A549 (cell line): ENCODE measurements around the gene XYLB. TPM values are rescaled to one million over a fixed set of nuclear protein-coding genes. Genes with fewer than 3 reads are reported as not detected.

Experiments
- ATAC-seq, 2 experiments: fragments of 200-7000 bp in 1 of 2; fragments of >200 bp in 1 of 2; cut with Nextera tagmentation in 1 of 2; cut with Tn5 transposase in 1 of 2; 3 replicates each; pipeline versions ENCODE4 v1.8.0 to v1.9.1; 2018 to 2020; ENCODE audit warnings: mild to moderate bottlenecking in 1 of 2, moderate library complexity in 1 of 2
- CTCF ChIA-PET: fragments of 300-600 bp; sonication (Branson Sonifier 250); formaldehyde crosslinking; extraction: SDS; loops from one replicate; lab custom pipeline; 2021; ENCODE audit warnings: antibody characterized with exemption, inconsistent platforms; lab: Yijun Ruan, JAX
- POLR2A ChIA-PET: fragments of 350-600 bp; formaldehyde crosslinking; extraction: SDS; loops from one replicate; lab custom pipeline; 2021; ENCODE audit warnings: antibody characterized with exemption, inconsistent platforms; lab: Yijun Ruan, JAX
- DNase-seq, 2 experiments: peaks; one replicate each; pipeline versions ENCODE4 v3.0.0 to v3.0.0-alpha.2; 2011 to 2016; ENCODE audit warnings: low read depth in 1 of 2, low spot score in 1 of 2
- FAIRE-seq: peaks from 2 replicates; lab custom pipeline; 2011; peaks lifted over from hg19 to GRCh38; lab: Jason Lieb, UNC
- H3K27ac ChIP-seq, 2 experiments: fragments of >200 bp; sonication (Bioruptor Twin); formaldehyde crosslinking; 3 replicates each; pipeline ENCODE4 v1.5.1; 2016 to 2017
- H3K4me1 ChIP-seq: fragments of >200 bp; sonication (Bioruptor Twin); formaldehyde crosslinking; 3 replicates; pipeline ENCODE4 v1.6.1; 2016
- H3K4me2 ChIP-seq: fragments of >200 bp; sonication (Bioruptor Twin); formaldehyde crosslinking; 3 replicates; pipeline ENCODE4 v1.6.1; 2016
- H3K4me3 ChIP-seq: fragments of >200 bp; sonication (Bioruptor Twin); formaldehyde crosslinking; 3 replicates; pipeline ENCODE4 v1.5.1; 2016
- H3K9me3 ChIP-seq: fragments of >200 bp; sonication (Bioruptor Twin); formaldehyde crosslinking; 3 replicates; pipeline ENCODE4 v1.6.1; 2016
- BHLHE40 ChIP-seq: IDR thresholded peaks from 2 replicates; pipeline ENCODE4 v1.6.1; 2012; ENCODE audit warnings: low read depth, low read length, inconsistent platforms
- CBX2 ChIP-seq: fragments of 200-600 bp; sonication (generic); IDR thresholded peaks from 2 replicates; pipeline ENCODE4 v1.6.1; 2016; ENCODE audit warnings: low read depth, mild to moderate bottlenecking, borderline replicate concordance
- CHD2 ChIP-seq: fragments of 150-350 bp; IDR thresholded peaks from 2 replicates; pipeline ENCODE4 v1.6.1; 2014; ENCODE audit warnings: low read length; ENCODE audit not compliant: partially characterized antibody
- CHD4 ChIP-seq: fragments of 200-600 bp; sonication (generic); IDR thresholded peaks from 2 replicates; pipeline ENCODE4 v1.6.1; 2016; ENCODE audit warnings: antibody characterized with exemption, mild to moderate bottlenecking, borderline replicate concordance
- EHF ChIP-seq: fragments of 250-450 bp; sonication (Bioruptor Pico); IDR thresholded peaks from 2 replicates; pipeline ENCODE4 v1.5.0; 2020; ENCODE audit warnings: mild to moderate bottlenecking
- EHMT2 ChIP-seq: fragments of 200-600 bp; sonication (generic); IDR thresholded peaks from 2 replicates; pipeline ENCODE4 v1.6.1; 2016; ENCODE audit warnings: antibody characterized with exemption, low read depth, mild to moderate bottlenecking, moderate library complexity
- ELK1 ChIP-seq: fragments of 150-350 bp; IDR thresholded peaks from 2 replicates; pipeline ENCODE4 v1.6.1; 2014; ENCODE audit warnings: low read depth, mild to moderate bottlenecking, low read length
- ESRRA ChIP-seq: fragments of 150-350 bp; IDR thresholded peaks from 2 replicates; pipeline ENCODE4 v1.6.1; 2014; ENCODE audit warnings: mild to moderate bottlenecking, low read length, borderline replicate concordance
- FOXS1 ChIP-seq: fragments of 250-450 bp; sonication (Bioruptor Pico); IDR thresholded peaks from 2 replicates; pipeline ENCODE4 v1.5.0; 2020; ENCODE audit warnings: mild to moderate bottlenecking, moderate library complexity
- HDAC2 ChIP-seq: fragments of 200-600 bp; sonication (generic); IDR thresholded peaks from 2 replicates; pipeline ENCODE4 v1.6.1; 2016
- HEYL ChIP-seq: fragments of 250-450 bp; sonication (Bioruptor Pico); IDR thresholded peaks from 2 replicates; pipeline ENCODE4 v1.8.0; 2021; ENCODE audit warnings: mild to moderate bottlenecking, moderate library complexity
- HOXA7 ChIP-seq: fragments of 250-450 bp; sonication (Bioruptor Pico); IDR thresholded peaks from 2 replicates; pipeline ENCODE4 v1.5.0; 2020; ENCODE audit warnings: mild to moderate bottlenecking, moderate library complexity
- HOXB13 ChIP-seq: fragments of 250-450 bp; sonication (Bioruptor Pico); IDR thresholded peaks from 2 replicates; pipeline ENCODE4 v1.5.0; 2020; ENCODE audit warnings: low read depth, mild to moderate bottlenecking, moderate library complexity
- HOXB5 ChIP-seq: fragments of 250-450 bp; sonication (Bioruptor Pico); IDR thresholded peaks from 2 replicates; pipeline ENCODE4 v1.5.0; 2020; ENCODE audit warnings: mild to moderate bottlenecking, moderate library complexity
- JUN ChIP-seq, 2 experiments: fragments of >200 bp; sonication (Bioruptor Twin); formaldehyde crosslinking; IDR thresholded peaks; 2 replicates in 1 of 2; 3 replicates in 1 of 2; pipeline ENCODE4 v1.6.1; 2016 to 2017
- KDM5A ChIP-seq: fragments of 200-600 bp; sonication (generic); IDR thresholded peaks from 2 replicates; pipeline ENCODE4 v1.6.1; 2016; ENCODE audit warnings: antibody characterized with exemption, mild to moderate bottlenecking
- MAFK ChIP-seq: fragments of 450-650 bp; IDR thresholded peaks from 2 replicates; pipeline ENCODE4 v1.6.1; 2014; ENCODE audit not compliant: partially characterized antibody
- MAZ ChIP-seq: fragments of 150-350 bp; IDR thresholded peaks from 2 replicates; pipeline ENCODE4 v1.6.1; 2014; ENCODE audit warnings: antibody characterized with exemption, low read depth, low read length, borderline replicate concordance
- MYC ChIP-seq: IDR thresholded peaks from 2 replicates; pipeline ENCODE4 v1.6.1; 2012; ENCODE audit warnings: mild to moderate bottlenecking, inconsistent platforms, low read length, improper control_type of control experiment, borderline replicate concordance
- NPAS2 ChIP-seq: fragments of 250-450 bp; sonication (Bioruptor Pico); IDR thresholded peaks from 2 replicates; pipeline ENCODE4 v1.8.0; 2022; ENCODE audit warnings: mild to moderate bottlenecking, moderate library complexity, borderline replicate concordance
- PHF8 ChIP-seq: fragments of 200-600 bp; sonication (generic); IDR thresholded peaks from 2 replicates; pipeline ENCODE4 v1.6.1; 2016; ENCODE audit warnings: low read depth, mild to moderate bottlenecking, antibody characterized with exemption, moderate library complexity, borderline replicate concordance
- POLR2A ChIP-seq: IDR thresholded peaks from 2 replicates; pipeline ENCODE4 v1.6.1; 2012; ENCODE audit warnings: mild to moderate bottlenecking, low read length
- RAD21 ChIP-seq, 2 experiments: fragments of >200 bp in 1 of 2; sonication (Bioruptor Twin) in 1 of 2; formaldehyde crosslinking in 1 of 2; IDR thresholded peaks in 1 of 2; conservative IDR thresholded peaks in 1 of 2; 2 replicates in 1 of 2; 3 replicates in 1 of 2; pipeline ENCODE4 v1.6.1; 2012 to 2018; ENCODE audit warnings: inconsistent platforms in 1 of 2
- RARB ChIP-seq: fragments of 250-450 bp; sonication (Bioruptor Pico); IDR thresholded peaks from 2 replicates; pipeline ENCODE4 v1.8.0; 2021; ENCODE audit warnings: mild to moderate bottlenecking, moderate library complexity
- RCOR1 ChIP-seq: fragments of 150-350 bp; IDR thresholded peaks from 2 replicates; pipeline ENCODE4 v1.6.1; 2014; ENCODE audit warnings: antibody characterized with exemption, low read length, low read depth
- RFX5 ChIP-seq: fragments of 450-650 bp; IDR thresholded peaks from 2 replicates; pipeline ENCODE4 v1.7.1; 2014; ENCODE audit warnings: antibody characterized with exemption, mild to moderate bottlenecking, moderate library complexity
- RNF2 ChIP-seq: fragments of 200-600 bp; sonication (generic); IDR thresholded peaks from 2 replicates; pipeline ENCODE4 v1.6.1; 2016; ENCODE audit warnings: low read depth, mild to moderate bottlenecking, antibody characterized with exemption, moderate library complexity, borderline replicate concordance
- SREBF2 ChIP-seq: fragments of 450-650 bp; IDR thresholded peaks from 2 replicates; pipeline ENCODE4 v1.6.1; 2014; ENCODE audit warnings: mild to moderate bottlenecking, moderate library complexity
- TFCP2L1 ChIP-seq: fragments of 250-450 bp; sonication (Bioruptor Pico); IDR thresholded peaks from 2 replicates; pipeline ENCODE4 v1.5.0; 2021; ENCODE audit warnings: mild to moderate bottlenecking
- ZC3H11A ChIP-seq: fragments of 450-650 bp; IDR thresholded peaks from 2 replicates; pipeline ENCODE4 v1.6.1; 2014; ENCODE audit warnings: antibody characterized with exemption, mild to moderate bottlenecking
- ZSCAN20 ChIP-seq: fragments of 250-450 bp; sonication (Bioruptor Pico); IDR thresholded peaks from 2 replicates; pipeline ENCODE4 v1.8.0; 2022; ENCODE audit warnings: mild to moderate bottlenecking, moderate library complexity
- WGBS: methylation state at CpG from one replicate; pipeline ENCODE4 v1.1.6; 2017; ENCODE audit errors: missing lambda C conversion rate; 5-methylcytosine and 5-hydroxymethylcytosine counted together
- polyA minus RNA-seq: library from RNA; depleted of rRNA, polyadenylated mRNA; stranded (reverse); fragments of >200 nt; gene quantifications from 2 replicates; pipeline ENCODE4 v1.2.3, GENCODE V29; 2011; rRNA and poly(A)+ RNA removed
- polyA plus RNA-seq, 4 experiments: library from polyadenylated mRNA; depleted of rRNA in 3 of 4; stranded (reverse); fragments of >200 nt; fragmentation: RNase III in 1 of 4; extraction: RNeasy Plus Mini Kit Qiagen cat#74134 plus additional on column Dnase treatment in 1 of 4; gene quantifications; 2 replicates in 3 of 4; 3 replicates in 1 of 4; pipeline ENCODE4 v1.2.3, GENCODE V29; 2011 to 2017
- TF ChIP-seq, protein P1 (sequence below): IDR thresholded peaks from 2 replicates; pipeline ENCODE4 v1.6.1; 2012; ENCODE audit warnings: low read depth, borderline replicate concordance
- TF ChIP-seq, protein P2 (sequence below): fragments of >200 bp; sonication (Bioruptor Twin); formaldehyde crosslinking; IDR thresholded peaks from 3 replicates; pipeline ENCODE4 v1.5.1; 2016

XYLB gene
- 5.4 and 6.6 TPM in 2 replicates for polyA plus RNA-seq (2011; rRNA removed)
- 3.9 and 4.3 TPM in 2 replicates for polyA plus RNA-seq (2012; cell fraction: cytosol; rRNA removed)
- polyA plus RNA-seq (2012; cell fraction: nucleus; rRNA removed): 7.6 and 10.4 TPM in 2 replicates
- polyA plus RNA-seq (2017; fragmentation: RNase III; extraction: RNeasy Plus Mini Kit Qiagen cat#74134 plus additional on column Dnase treatment): 4.4 to 4.9 TPM (median 4.8 TPM) in 3 replicates
- 7.3 and 10.6 TPM in 2 replicates for polyA minus RNA-seq

- ATAC-seq: peak; percentile 98
- 0% methylated on average over 30 of the region's 85 CpGs for WGBS
- H3K27ac ChIP-seq: peak within 1 kb of the TSS; percentile 73 to 91
- 0 out of 3 replicates have a peak, but pooled peaks cover 2% of the 10 kb centered on the region for H3K9me3 ChIP-seq
- ChIA-PET CTCF (interaction anchor here (0.5 to 5.5 kb wide), 65 partner anchors 9 to 1247 kb away, joined by 3 to 95 read pairs (median 4); partner anchors contain the start of genes ACAA1 and EXOG), POLR2A (interaction anchor here (1.0 to 1.5 kb wide), 2 partner anchors 133 to 210 kb away, joined by 4 to 6 read pairs; partner anchors contain the start of gene ACAA1)
- H3K4me3 ChIP-seq: peak within 1 kb of the TSS; percentile 58
- H3K4me2 ChIP-seq: peak within 1 kb of the TSS; percentile 85
- DNase-seq: peak; percentile 88 to 89
- H3K4me1 ChIP-seq: peaks cover 6% of the 10 kb centered on the region; the same call in 1 of the 3 replicates
- FAIRE-seq: no peak
- TF ChIP-seq MAZ (no peak), PHF8 (peak; percentile 71; the same call in 1 of the 2 replicates), RCOR1 (no peak), BHLHE40 (peak; percentile 21; the same call in 1 of the 2 replicates), FOXS1 (CRISPR knock-in tag) (no peak), POLR2A (peak; percentile 86), ZSCAN20 (CRISPR knock-in tag) (no peak), MAFK (no peak), CHD2 (no peak), HDAC2 (no peak), EHMT2 (no peak), MYC (peak; percentile 90), ZC3H11A (no peak), NPAS2 (CRISPR knock-in tag) (peak; percentile 46), RARB (no peak), RAD21 (conservative IDR thresholded peaks at IDR 0.05 in 1 of 2, IDR thresholded peaks at IDR 0.05 in 1 of 2) (peak; percentile 52 to 72), HEYL (CRISPR knock-in tag) (no peak), KDM5A (no peak), RNF2 (no peak), ESRRA (no peak), ELK1 (no peak), CBX2 (no peak), CHD4 (no peak), JUN (IDR thresholded peaks at IDR 0.05) (peak in 1 of 2 experiments; percentile 70; a peak in 2 of 5 replicates), SREBF2 (no peak), EHF (CRISPR knock-in tag) (no peak), RFX5 (no peak), HOXB13 (no peak), HOXA7 (CRISPR knock-in tag) (no peak), TFCP2L1 (CRISPR knock-in tag) (0 out of 2 replicates have a peak, but pooled peaks have one; percentile 17), HOXB5 (CRISPR knock-in tag) (peak; percentile 62; the same call in 1 of the 2 replicates)
- TF ChIP-seq, protein P1, sequence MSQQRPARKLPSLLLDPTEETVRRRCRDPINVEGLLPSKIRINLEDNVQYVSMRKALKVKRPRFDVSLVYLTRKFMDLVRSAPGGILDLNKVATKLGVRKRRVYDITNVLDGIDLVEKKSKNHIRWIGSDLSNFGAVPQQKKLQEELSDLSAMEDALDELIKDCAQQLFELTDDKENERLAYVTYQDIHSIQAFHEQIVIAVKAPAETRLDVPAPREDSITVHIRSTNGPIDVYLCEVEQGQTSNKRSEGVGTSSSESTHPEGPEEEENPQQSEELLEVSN: peak; percentile 92
- TF ChIP-seq, protein P2, sequence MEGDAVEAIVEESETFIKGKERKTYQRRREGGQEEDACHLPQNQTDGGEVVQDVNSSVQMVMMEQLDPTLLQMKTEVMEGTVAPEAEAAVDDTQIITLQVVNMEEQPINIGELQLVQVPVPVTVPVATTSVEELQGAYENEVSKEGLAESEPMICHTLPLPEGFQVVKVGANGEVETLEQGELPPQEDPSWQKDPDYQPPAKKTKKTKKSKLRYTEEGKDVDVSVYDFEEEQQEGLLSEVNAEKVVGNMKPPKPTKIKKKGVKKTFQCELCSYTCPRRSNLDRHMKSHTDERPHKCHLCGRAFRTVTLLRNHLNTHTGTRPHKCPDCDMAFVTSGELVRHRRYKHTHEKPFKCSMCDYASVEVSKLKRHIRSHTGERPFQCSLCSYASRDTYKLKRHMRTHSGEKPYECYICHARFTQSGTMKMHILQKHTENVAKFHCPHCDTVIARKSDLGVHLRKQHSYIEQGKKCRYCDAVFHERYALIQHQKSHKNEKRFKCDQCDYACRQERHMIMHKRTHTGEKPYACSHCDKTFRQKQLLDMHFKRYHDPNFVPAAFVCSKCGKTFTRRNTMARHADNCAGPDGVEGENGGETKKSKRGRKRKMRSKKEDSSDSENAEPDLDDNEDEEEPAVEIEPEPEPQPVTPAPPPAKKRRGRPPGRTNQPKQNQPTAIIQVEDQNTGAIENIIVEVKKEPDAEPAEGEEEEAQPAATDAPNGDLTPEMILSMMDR: peak; percentile 89
Observed at GRCh38 chr3:38346587-38347410, at the start of gene XYLB. TSS of gene XYLB (plus strand) at chr3:38346785. CDS start at chr3:38346869, 84 bp downstream.
